Measurements from ENCODE around the gene UFD1. TPM values are rescaled to one million over a fixed set of nuclear protein-coding genes. Genes with fewer than 3 reads are reported as not detected.

Gene UFD1
- total RNA-seq, 2 experiments from 2014 or later: 68.5 to 77.4 TPM

- no peak overlapping the region for H3K27ac Mint-ChIP-seq
- peaks cover 5% of the 10 kb centered on the region for H3K4me1 Mint-ChIP-seq (ENCODE audit: low read depth)
Observed at GRCh38 chr22:19520566-19521305, 41.7 kb upstream of the UFD1 start.

DNA sequence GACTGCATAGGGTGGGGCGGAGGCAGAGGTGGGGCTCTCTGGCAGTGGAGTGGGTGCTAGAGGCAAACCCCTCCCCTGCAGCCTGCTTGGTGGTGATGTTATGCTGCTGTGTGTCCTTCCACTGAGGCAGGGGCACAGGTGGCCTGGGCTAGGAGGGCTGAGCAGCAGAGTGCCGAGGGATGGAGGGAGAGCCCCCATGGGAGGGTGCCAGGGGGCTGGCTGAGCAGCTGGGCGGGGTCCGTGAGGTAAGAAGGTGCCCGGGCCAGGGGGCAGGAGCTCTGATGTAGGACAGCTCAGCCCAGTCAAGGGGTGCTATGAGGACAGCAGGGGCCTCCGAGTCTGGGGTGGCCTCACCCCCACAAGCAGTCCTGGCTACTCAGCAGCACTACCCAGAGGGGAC lies 41.0 kb upstream of the UFD1 start:
- ChIA-PET CTCF (no interaction called here), POLR2A (no interaction called here)
- H3K4me1 Mint-ChIP-seq (ENCODE audit: low read depth): peaks cover 4% of the 10 kb centered on the region
- Histone ChIP-seq H3K27me3 (ENCODE audit: control insufficient read depth in 1 of 2, insufficient read depth in 2 of 2, low read length in 2 of 2) (peaks cover 12 to 21% of the 10 kb centered on the region in 2 experiments), H3K9me3 (ENCODE audit: control insufficient read depth in 1 of 2, insufficient read depth in 1 of 2, low read length in 2 of 2) (peaks cover 0 to 6% of the 10 kb centered on the region in 2 experiments), H3K27ac (ENCODE audit: low read depth in 1 of 2, low read length in 2 of 2) (no peak overlapping the region), H3K4me3 (ENCODE audit: low read length) (no peak overlapping the region), H3K36me3 (ENCODE audit: insufficient read depth, low read length) (no peaks in the 10 kb centered on the region), H3K4me1 (ENCODE audit: insufficient read depth, low read length) (peaks cover 21% of the 10 kb centered on the region)
- no peak for DNase-seq
- no peak overlapping the region for H3K27ac Mint-ChIP-seq
- intact Hi-C loops (cut with DNase I, micrococcal nuclease): no loop called here
- no peaks in the 10 kb centered on the region for H3K36me3 Mint-ChIP-seq (ENCODE audit: low read depth)
- TF ChIP-seq, protein P1, sequence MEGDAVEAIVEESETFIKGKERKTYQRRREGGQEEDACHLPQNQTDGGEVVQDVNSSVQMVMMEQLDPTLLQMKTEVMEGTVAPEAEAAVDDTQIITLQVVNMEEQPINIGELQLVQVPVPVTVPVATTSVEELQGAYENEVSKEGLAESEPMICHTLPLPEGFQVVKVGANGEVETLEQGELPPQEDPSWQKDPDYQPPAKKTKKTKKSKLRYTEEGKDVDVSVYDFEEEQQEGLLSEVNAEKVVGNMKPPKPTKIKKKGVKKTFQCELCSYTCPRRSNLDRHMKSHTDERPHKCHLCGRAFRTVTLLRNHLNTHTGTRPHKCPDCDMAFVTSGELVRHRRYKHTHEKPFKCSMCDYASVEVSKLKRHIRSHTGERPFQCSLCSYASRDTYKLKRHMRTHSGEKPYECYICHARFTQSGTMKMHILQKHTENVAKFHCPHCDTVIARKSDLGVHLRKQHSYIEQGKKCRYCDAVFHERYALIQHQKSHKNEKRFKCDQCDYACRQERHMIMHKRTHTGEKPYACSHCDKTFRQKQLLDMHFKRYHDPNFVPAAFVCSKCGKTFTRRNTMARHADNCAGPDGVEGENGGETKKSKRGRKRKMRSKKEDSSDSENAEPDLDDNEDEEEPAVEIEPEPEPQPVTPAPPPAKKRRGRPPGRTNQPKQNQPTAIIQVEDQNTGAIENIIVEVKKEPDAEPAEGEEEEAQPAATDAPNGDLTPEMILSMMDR (IDR thresholded peaks at IDR 0.05): no peak
- H3K9me3 Mint-ChIP-seq: no peaks in the 10 kb centered on the region
- no peak for ATAC-seq (ENCODE audit: poor library complexity)
- peaks cover 17% of the 10 kb centered on the region for H3K27me3 Mint-ChIP-seq
- no peak overlapping the region for H3K4me3 Mint-ChIP-seq

More at GRCh38 chr22:19520566-19521305, 41.7 kb upstream of the UFD1 start:
- Mint-ChIP-seq H3K27me3 (peaks cover 21% of the 10 kb centered on the region), H3K4me3 (no peak overlapping the region), H3K36me3 (ENCODE audit: low read depth) (no peaks in the 10 kb centered on the region), H3K9me3 (no peaks in the 10 kb centered on the region)
- Histone ChIP-seq H3K36me3 (ENCODE audit: insufficient read depth, low read length) (no peaks in the 10 kb centered on the region), H3K27me3 (ENCODE audit: control insufficient read depth in 1 of 2, insufficient read depth in 2 of 2, low read length in 2 of 2) (peaks cover 18 to 29% of the 10 kb centered on the region in 2 experiments), H3K27ac (ENCODE audit: low read depth in 1 of 2, low read length in 2 of 2) (no peak overlapping the region), H3K4me1 (ENCODE audit: insufficient read depth, low read length) (peaks cover 21% of the 10 kb centered on the region), H3K9me3 (ENCODE audit: control insufficient read depth in 1 of 2, insufficient read depth in 1 of 2, low read length in 2 of 2) (peaks cover 0 to 8% of the 10 kb centered on the region in 2 experiments), H3K4me3 (ENCODE audit: low read length) (no peak overlapping the region)
- ATAC-seq (ENCODE audit: poor library complexity): no peak
- DNase-seq: no peak
- TF ChIP-seq, protein P1 (IDR thresholded peaks at IDR 0.05): no peak
- POLR2A ChIA-PET: no interaction called here
- intact Hi-C loops (cut with DNase I, micrococcal nuclease): no loop called here
- CTCF ChIA-PET: no interaction called here

- intact Hi-C loops (cut with DNase I, micrococcal nuclease): no loop called here
- Histone ChIP-seq H3K4me1 (ENCODE audit: insufficient read depth, low read length) (peaks cover 14% of the 10 kb centered on the region), H3K27ac (ENCODE audit: low read depth in 1 of 2, low read length in 2 of 2) (no peak overlapping the region), H3K4me3 (ENCODE audit: low read length) (no peak overlapping the region), H3K9me3 (ENCODE audit: control insufficient read depth in 1 of 2, insufficient read depth in 1 of 2, low read length in 2 of 2) (peaks cover under 1 to 1% of the 10 kb centered on the region in 2 experiments), H3K27me3 (ENCODE audit: control insufficient read depth in 1 of 2, insufficient read depth in 2 of 2, low read length in 2 of 2) (peaks cover 9 to 14% of the 10 kb centered on the region in 2 experiments), H3K36me3 (ENCODE audit: insufficient read depth, low read length) (no peaks in the 10 kb centered on the region)
- ChIA-PET CTCF (no interaction called here), POLR2A (no interaction called here)
- DNase-seq: no peak
- no peaks in the 10 kb centered on the region for H3K9me3 Mint-ChIP-seq
- TF ChIP-seq, protein P1 (IDR thresholded peaks at IDR 0.05): no peak
- H3K27me3 Mint-ChIP-seq: peaks cover 12% of the 10 kb centered on the region
- H3K36me3 Mint-ChIP-seq (ENCODE audit: low read depth): no peaks in the 10 kb centered on the region
- no peak overlapping the region for H3K4me3 Mint-ChIP-seq
- ATAC-seq (ENCODE audit: poor library complexity): no peak
- no peak overlapping the region for H3K27ac Mint-ChIP-seq
- peaks cover 4% of the 10 kb centered on the region for H3K4me1 Mint-ChIP-seq (ENCODE audit: low read depth)
Observed at GRCh38 chr22:19519041-19519926, 40.3 kb upstream of the UFD1 start.

Data from CD4-positive, alpha-beta T cell (primary cell).